Stimulated activated CD8-positive, alpha-beta memory T cell treated with anti-CD3 and anti-CD28 coated beads, Interleukin-12 subunit alpha, Interleukin-12 subunit beta, amount 100 ng/mL, for 1 hour (primary cell): Measurements from ENCODE around the gene SNRPD3.
"Not testable (repeated sequence)": the region's sequence is repeated elsewhere in the genome, so short reads cannot be mapped to it uniquely, and the experiment has no call there.

Source experiments
- DNase-seq: peaks from one replicate; pipeline ENCODE4 v3.0.0-alpha.2; 2020; ENCODE audit warnings: low read depth

SNRPD3 gene

GRCh38 chr22:24555165-24556039 is at the start of gene SNRPD3:
SNRPD3 (plus strand) TSS chr22:24555999; CDS start chr22:24557675, 1,676 bp downstream.
- peak; percentile 98 for DNase-seq

GRCh38 chr22:24506802-24507438 is 48.9 kb upstream of the SNRPD3 start:
- DNase-seq: no peak

GRCh38 chr22:24507716-24508115 is 48.1 kb upstream of the SNRPD3 start:
- DNase-seq: no peak

- DNase-seq: no peak
These were observed 44.9 kb upstream of the SNRPD3 start for GRCh38 chr22:24510637-24511625.

GRCh38 chr22:24512043-24512442 is 43.8 kb upstream of the SNRPD3 start:
- no peak for DNase-seq

- DNase-seq: no peak
These were observed 42.2 kb upstream of the SNRPD3 start for GRCh38 chr22:24513378-24514240.

GRCh38 chr22:24514241-24515026 is 41.4 kb upstream of the SNRPD3 start:
- DNase-seq: no peak

GRCh38 chr22:24515027-24515338 is 40.8 kb upstream of the SNRPD3 start:
- no peak for DNase-seq

GRCh38 chr22:24516301-24516737 is 39.5 kb upstream of the SNRPD3 start:
- no peak for DNase-seq

GRCh38 chr22:24517446-24517845 is 38.4 kb upstream of the SNRPD3 start:
- DNase-seq: no peak

- no peak for DNase-seq
These were observed 37.6 kb upstream of the SNRPD3 start for GRCh38 chr22:24518228-24518627.

- DNase-seq: no peak
These were observed 36.9 kb upstream of the SNRPD3 start for GRCh38 chr22:24518771-24519485.

- no peak for DNase-seq
These were observed 36.3 kb upstream of the SNRPD3 start for GRCh38 chr22:24519496-24519895.

GRCh38 chr22:24521791-24522245 is 34.0 kb upstream of the SNRPD3 start:
- DNase-seq: no peak

- DNase-seq: no peak
These were observed 31.9 kb upstream of the SNRPD3 start for GRCh38 chr22:24523873-24524272.

GRCh38 chr22:24525416-24526037 is 30.3 kb upstream of the SNRPD3 start:
- peak; percentile 68 for DNase-seq

GRCh38 chr22:24526191-24526590 is 29.6 kb upstream of the SNRPD3 start:
- no peak for DNase-seq

GRCh38 chr22:24529898-24530297 is 25.9 kb upstream of the SNRPD3 start:
- no peak for DNase-seq

- not testable (repeated sequence) for DNase-seq
These were observed 24.8 kb upstream of the SNRPD3 start for GRCh38 chr22:24530968-24531367.
